ENCODE results near the gene CD274.
"Not testable (repeated sequence)": the region's sequence is repeated elsewhere in the genome, so short reads cannot be mapped to it uniquely, and the experiment has no call there.

The CD274 gene

DNA sequence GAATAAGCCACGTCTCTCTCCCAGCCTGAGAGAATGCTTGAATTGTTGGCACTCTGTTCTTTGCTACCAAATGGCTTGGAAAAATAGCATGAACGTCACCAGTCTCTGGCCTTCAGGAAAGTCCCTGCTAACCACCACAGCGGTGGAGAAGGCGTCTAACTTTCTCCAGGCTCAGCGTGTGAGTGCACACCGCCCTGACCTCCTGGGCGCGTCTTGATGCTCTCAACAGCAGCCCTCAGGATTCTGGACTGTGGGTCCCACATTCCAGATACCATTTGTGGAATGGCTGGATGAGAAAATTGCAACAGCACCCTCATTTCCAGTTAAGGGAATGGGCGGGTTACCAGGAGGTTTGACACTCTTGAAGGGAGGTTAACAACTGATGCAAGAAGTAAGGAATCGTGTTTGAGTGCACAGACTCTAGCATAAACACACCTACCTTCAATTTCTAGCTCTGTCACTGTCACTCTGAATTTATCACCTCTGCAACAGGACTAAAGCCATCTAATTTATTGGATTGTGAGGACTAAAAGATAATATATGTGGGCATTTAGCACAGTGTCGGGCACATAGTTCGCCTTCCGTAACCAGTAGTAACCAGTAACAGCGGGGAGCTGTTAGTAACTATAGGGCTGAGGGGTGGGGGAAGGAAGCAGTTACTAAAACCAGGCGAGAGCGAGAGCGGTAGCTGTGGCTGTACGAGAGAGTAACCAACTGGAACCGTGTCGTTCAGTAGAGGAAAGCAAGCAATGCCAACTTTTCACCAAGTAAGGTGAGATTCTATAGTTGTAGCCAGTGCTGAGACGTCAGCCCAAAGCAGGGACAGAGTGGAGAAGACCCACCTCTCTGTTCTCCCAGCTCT lies 11.8 kb upstream of the CD274 start:
- DNase-seq, result peak in 1 of 2 donors; percentile 54

DNA sequence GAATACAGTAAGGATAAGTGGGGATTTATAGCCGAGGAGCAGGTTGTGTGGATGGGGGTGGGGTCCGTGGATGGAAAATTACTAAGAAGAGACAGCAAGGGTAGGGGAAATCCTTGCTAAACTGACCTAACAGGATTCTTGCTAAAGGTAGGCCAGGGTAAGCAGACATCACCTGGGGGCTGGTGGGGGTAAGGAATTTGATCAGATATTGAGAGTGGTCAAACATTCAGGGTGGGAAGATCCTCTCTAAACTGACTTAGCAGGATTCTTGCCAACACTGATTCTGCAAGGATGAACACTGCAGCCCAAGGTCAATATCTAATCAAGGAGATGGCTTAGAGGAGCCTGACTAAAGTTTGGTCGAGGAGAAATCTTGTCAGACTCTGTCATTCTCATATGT lies 9.9 kb upstream of the CD274 start:
- DNase-seq, result no peak

DNA sequence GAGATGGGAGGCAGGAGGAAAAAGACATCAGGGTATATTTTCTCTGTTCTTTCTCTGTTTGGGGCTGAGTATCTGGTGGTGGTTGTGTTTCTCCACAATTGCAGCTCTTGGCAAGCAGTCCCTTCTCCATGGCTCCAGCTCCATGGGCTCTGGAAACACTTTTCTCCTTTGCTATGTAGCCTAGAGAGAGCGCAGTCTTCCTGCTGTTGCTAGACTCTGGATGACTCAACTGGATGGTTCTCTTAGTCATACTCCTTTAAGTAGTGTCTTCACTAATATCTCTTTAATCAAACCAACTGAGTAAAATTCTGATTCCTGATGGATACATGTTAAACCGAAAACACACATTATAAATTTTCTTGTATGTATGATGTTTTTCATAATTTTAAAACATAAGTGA lies 9.3 kb upstream of the CD274 start:
- no peak for DNase-seq

DNA sequence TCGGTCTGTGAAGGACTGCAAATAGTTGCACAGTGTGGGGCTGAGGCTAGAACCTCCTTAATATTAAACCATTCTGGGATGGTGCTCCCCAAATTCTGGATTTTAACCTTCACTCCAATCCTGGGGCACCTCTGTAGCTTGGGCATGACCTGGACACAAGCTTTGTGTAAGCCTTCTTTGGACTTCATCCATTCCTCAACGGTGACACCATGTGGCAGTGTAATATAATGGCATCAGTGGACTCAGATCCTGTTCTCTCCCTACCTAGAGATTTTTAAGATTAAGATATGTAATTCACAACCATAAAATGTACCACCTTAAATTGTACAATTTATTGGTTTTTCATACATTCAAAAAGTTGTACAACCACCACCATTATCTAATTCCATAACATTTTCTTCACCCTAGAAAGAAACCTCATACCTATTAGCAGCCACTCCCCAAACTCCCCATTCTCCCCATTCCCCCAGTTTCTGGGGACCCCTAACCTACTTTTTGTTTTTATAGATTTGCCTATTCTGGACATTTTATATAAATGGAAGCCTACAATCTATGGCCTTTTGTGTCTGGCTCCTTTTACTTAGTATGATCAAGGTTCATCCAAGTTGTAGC lies 7.8 kb upstream of the CD274 start:
- no peak for DNase-seq

DNA sequence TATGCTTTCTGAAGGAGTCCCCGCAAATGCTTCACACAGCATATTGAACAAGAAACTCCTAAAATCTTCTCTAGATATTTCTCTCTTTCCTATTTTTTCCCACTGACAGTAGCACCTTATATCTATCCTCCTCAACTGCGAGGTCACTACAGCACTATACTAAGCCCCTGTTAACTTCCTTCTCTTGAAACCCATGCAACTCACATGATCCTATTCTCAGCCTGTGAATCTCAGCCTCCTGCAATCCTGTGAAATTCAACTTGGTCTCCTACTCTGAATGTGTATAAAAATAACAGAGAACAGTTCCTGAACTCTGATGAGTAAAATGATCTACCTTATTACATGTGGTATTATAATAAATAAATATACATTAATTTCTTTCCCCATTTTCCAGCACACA lies 6.5 kb upstream of the CD274 start:
- no peak for DNase-seq

DNA sequence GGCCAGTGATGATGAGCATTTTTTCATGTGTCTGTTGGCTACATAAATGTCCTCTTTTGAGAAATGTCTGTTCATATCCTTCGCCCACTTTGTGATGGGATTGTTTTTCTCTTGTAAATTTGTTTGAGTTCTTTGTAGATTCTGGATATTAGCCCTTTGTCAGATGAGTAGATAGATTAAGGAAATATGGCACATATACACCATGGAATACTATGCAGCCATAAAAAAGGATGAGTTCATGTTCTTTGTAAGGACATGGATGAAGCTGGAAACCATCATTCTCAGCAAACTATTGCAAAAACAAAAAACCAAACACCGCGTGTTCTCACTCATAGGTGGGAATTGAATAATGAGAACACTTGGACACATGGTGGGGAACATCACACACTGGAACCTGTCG lies 5.2 kb upstream of the CD274 start:
- not testable (repeated sequence) for DNase-seq

DNA sequence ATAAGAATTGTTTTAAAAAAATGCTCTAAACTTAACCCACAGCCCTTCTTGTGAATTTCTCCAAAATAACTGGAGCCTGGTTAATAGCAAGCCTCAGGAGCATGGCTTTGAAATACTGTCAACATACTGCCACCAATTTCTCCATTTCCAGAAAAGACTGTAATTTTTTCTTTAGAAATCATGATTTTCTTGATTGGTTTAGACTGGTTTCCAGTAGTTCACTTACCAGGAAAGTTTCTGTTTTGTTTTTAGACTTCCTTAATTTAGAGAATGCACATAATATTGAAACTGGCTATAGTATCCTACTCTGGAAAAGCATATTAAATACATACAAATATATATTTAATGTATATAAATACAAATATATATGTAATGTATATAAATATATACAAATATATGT lies 4.5 kb upstream of the CD274 start:
- no peak for DNase-seq

DNA sequence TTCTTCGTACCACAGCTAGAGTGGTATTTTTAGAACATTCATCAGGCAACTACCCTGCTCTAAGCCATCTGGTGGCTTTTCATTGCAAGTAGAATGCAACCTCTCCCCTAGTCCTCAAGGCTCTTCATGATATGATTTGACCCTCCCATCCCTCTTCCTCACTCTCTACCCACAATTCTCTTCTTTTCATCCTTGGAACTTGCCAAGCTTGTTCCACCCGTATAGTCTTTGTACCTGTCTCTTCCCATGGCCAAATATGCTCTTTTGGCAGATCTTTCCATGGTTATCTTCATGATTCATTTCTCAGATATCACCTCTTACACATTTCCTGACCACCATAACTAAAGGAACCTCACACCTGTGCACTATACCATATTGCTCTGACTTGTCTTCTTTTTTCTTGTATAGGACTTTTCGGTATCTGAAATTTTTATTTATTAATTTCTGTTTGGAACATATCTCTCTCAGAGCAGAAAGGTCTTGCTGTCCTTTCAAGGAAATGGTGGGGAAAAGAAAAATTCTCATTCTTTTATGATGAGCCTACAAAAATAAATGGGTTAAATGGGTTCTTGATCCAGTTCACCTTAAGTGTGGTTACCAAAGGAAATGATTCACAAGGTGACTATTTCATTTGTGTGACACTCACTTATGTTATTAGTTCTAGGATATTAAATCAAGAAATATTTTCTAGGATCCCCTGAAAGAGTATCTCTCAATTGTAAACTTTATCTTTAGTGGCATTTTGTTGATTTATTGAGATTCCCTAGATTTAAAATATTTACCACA lies 3.7 kb upstream of the CD274 start:
- DNase-seq, result no peak

DNA sequence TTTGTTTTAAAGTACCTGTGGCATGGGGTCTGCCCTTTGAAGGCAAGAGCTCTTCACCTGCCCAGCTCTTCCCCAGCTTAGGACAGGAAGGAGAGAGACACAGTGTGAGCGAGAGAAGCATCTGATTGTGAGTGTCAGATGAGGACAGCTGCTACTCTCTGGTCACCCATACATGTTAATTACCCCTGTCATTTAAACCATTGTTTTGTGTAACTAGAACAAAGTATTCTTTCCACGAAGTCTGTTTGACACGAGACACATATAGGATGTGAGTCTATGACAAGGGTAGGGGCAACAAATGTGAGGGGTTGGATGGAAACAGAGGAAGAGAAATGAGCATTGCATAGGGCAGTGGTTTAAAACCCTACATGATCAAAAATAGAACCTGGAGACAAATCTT lies 3.0 kb upstream of the CD274 start:
- no peak for DNase-seq

DNA sequence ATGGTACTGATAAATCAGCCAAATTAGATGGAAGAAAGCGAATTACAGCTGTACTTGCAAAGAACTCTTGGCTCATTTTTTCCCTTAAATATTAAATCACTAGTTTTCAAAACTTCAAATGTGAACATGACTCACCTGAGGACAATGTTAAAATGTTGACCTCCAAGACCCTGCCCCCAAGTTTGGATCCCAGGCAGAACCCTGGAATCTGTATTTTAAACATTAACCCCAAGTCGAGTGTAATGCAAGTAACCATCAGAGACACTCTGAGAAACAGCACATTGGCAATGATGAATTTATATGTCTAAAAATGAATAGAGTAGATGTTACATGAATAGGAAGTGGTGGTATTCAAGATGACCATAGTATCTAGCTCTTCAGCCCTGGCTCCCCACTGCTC lies 2.3 kb upstream of the CD274 start:
- DNase-seq, result no peak

DNA sequence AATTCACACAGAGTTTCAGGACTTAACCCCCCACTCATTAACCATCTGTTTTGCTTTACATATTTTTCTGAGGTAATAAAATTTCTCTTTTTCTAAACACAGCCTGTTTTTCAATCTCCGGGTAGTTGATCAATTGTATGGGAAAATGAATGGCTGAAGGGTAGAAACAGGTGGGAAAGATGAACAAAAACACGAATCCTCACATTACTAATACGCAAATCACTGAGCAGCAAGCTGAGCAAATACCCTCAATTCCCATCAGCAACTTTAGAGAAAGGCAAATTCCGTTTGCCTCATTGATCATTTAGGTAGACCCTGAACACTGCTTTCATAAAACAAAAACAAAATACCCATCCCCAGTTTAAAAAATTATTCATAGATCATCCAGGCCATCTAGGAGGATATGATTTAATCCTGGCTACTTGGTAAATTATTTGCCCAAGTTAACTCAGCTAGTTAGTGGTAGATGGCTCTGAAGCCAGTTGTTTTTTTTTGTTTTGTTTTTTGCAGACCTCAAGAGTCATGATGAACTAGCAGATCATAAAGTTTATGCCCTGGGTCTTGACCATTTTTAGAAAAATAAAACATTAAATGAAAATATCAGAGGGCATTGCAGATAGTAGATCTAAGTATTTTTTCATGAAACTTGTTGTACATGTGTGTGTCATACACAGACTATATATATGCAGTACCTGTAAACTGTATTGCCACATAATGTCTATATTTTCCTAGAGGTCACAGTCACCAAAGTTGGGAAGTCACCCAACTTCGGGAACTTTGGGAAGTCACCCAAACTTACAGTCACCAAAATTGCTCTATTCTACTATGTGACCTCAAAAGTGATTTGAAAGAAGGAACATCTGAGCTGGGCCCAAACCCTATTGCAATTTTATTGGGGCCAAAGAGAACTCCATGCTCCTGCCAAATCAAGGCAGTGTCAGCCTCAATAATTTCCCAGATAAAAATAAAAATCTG lies 1.6 kb upstream of the CD274 start:
- no peak for DNase-seq

DNA sequence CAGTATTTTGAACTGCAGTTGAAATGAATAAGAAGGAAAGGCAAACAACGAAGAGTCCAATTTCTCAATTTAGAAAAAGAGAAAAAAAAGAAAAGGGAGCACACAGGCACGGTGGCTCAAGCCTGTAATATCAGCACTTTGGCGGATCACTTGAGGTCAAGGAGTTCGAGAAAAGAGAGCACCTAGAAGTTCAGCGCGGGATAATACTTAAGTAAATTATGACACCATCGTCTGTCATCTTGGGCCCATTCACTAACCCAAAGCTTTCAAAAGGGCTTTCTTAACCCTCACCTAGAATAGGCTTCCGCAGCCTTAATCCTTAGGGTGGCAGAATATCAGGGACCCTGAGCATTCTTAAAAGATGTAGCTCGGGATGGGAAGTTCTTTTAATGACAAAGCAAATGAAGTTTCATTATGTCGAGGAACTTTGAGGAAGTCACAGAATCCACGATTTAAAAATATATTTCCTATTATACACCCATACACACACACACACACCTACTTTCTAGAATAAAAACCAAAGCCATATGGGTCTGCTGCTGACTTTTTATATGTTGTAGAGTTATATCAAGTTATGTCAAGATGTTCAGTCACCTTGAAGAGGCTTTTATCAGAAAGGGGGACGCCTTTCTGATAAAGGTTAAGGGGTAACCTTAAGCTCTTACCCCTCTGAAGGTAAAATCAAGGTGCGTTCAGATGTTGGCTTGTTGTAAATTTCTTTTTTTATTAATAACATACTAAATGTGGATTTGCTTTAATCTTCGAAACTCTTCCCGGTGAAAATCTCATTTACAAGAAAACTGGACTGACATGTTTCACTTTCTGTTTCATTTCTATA lies 602 bp upstream of the CD274 start:
- DNase-seq, result no peak

DNA sequence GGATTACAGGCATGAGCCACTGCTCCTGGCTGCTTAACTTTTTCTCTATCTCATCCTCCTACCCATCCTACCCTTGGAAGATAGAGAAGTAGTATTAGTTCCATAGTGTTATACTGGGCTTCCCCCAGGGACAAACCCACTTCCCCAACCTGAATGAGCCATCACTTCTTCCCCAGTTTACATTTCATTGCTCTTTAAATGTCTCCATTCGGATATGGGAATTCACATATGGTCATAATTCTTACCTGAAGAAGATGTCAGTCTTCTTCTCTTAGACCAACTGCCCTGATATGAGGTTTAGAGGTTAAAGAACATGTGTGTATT lies 1.9 kb downstream of the CD274 start:
- no peak for DNase-seq

DNA sequence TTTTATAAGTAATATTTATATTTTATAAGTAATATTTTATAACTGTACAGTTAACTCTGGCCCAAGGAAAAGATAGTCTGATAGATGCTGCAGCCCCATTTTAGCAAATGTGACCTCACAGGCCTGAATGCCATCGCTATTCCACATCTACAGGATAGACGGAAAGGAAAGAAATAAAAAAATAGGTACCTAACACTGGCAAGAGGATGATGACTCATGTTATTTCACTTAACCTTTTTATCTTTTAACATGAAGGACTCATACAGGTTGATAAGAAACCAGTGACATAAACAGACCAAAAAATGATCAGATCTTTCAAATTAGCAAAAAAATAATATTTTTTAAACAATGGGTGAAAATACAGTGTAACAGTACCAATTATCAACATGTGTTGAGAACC lies 2.7 kb downstream of the CD274 start:
- no peak for DNase-seq

DNA sequence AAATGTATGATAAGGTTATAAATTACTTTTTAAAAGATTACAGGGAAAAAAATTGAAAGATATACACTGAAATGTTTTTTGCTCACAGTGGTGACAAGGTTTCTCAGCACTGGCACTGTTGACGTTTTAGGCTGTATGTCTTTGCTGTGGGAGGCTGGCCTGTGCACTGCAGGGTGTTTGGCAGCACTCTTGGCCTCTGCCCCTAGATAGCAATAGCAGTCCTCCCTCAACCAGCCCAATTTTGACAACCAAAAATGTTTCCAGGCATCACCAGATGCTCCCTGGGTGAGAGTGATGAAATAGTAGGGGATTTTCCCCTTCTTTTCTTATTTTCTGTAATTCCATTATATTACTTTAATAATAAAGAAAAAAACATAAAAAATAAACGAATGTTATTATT lies 3.3 kb downstream of the CD274 start:
- no peak for DNase-seq

DNA sequence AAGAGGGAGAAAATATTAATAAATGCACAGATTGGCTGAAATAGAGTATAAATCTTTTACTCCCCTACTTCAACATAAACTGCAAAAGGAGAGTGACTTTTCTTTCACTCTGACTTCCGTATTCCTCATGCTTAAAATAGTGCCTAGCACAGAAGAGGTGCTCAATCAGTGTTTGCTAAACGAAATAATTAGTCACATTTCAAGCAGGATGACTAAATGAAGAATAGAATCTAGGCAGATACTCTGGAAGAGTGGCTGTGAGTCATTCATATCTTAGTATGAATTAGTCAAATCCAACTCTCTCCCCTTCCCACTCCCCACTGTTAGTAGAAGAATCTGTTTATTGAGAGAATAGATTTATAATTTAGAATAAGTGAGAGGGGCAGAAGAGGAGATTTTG lies 4.8 kb downstream of the CD274 start:
- no peak for DNase-seq

DNA sequence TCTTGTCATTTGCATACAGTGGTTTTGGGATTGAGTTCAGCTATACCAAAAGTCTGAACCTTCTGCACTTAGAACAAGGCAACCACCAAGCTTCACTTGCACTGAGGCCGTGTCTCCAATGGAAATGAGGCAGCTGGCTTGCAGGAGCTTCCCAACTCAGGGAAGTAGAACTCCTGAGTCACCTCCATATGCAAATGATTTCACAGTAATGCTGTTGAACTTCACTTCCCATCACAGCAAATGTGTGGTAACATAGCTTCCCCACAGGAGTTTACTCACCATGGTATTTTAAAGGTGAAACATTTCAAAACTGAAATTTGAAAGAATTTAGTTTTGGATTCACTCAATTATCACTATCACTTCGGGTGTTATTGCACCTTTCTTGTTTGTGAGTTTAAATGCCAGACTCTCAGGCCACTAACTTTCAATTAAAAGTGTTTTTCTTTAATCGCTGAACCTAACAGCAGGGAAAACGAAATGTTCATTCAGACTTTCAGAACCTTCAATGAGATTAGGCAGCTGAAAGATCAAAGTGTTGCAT lies 9.0 kb downstream of the CD274 start:
- no peak for DNase-seq

DNA sequence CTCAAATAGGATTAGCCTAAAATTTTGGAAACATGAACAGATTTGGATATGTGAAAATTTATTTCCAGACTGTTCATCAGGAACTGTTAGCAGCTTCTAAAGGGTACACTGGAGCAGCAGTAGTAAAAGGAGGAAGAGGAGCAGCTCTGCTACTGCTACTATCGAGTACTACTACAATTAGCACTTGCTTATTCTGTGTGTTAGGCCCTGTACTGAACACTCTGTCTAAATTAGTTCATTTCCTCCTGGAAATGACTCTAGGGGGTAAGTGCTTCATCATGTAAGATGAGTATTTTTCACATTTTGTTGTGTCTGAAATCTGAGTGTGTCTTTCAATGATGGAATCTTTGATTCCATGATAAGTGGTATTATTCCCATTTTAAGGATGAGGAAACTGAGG lies 9.8 kb downstream of the CD274 start:
- no peak for DNase-seq

DNA sequence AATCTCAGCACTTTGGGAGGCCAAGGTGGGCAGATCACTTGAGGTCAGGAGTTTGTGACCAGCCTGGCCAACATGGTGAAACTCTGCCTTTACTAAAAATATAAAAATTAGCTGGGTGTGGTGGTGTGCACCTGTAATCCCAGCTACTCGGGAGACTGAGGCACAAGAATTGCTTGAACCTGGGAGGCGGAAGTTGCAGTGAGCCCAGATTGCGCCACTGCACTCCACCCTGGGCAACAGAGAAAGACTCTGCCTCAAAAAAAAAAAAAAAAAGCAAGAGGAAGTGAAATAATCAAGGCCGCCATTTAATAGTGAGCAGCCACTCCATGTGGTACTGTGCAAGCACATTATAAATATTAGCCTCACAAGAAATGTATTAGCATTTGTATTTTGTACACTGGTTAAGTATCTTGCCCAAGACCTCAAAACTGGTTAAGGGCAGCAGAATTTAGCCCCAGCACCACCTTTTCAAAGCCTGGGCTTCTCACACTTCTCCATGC lies 14.5 kb downstream of the CD274 start:
- DNase-seq, result not testable (repeated sequence)

DNA sequence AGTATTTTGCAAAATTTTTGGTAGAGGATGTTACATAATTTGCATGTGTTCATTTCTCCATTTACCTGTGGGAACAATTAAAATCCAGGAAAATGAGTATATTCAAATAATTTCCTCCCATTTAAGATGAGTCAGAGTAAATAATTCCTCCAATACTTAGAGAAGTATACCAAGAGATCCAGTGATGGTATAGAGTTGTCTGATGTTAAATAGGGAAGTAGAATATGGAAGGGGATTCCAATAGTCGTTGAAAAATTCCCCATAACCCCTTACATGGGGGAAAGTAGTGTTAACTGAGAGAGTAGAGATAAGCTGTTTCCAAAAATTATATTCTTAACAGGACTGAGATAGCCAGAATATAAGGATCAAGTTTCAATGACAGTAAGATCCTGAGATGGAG lies 15.7 kb downstream of the CD274 start:
- DNase-seq, result no peak

DNA sequence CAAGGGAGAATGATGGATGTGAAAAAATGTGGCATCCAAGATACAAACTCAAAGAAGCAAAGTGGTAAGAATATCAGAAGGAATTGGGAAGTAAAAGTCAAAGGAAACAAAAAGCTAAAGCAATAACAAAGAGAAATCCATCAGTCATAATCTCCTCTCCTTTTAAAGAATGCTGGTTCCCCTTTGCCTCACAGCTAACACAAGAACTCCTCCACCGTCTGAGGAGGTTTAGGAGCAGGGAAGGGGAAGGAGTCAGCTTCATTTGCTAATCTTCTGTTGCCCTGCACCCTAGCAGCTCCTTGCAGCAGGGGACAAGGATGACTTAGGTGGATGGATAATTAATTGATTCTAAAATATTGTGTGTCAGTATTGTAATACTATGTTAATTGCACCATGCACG lies 16.4 kb downstream of the CD274 start:
- no peak for DNase-seq
